K562 (cell line): ENCODE data around the gene GREB1. TPM values are rescaled to one million over a fixed set of nuclear protein-coding genes. Genes with fewer than 3 reads are reported as not detected.

Experiments
- ATAC-seq: fragments of 200-7000 bp; cut with Tn5 transposase; 3 replicates; pipeline ENCODE4 v1.9.1; 2020; ENCODE audit warnings: moderate library complexity
- BruUV-seq: library from RNA; stranded (reverse); fragments of 400-500 nt; replicated peaks from 2 replicates; lab custom pipeline; 2021; lab: Mats Ljungman, UMichigan
- CTCF ChIA-PET: fragments of 300-600 bp; formaldehyde crosslinking; extraction: SDS; loops from one replicate; lab custom pipeline; 2021; ENCODE audit warnings: low intra/inter-chr PET ratio; lab: Yijun Ruan, JAX
- POLR2A ChIA-PET: fragments of 300-600, 350-650 bp; sonication (Branson Sonifier 250); formaldehyde crosslinking; extraction: SDS; loops from one replicate; lab custom pipeline; 2021; ENCODE audit warnings: antibody characterized with exemption, inconsistent platforms; lab: Yijun Ruan, JAX
- DNase-seq, 4 experiments: peaks; one replicate each; pipeline versions ENCODE4 v3.0.0 to v3.0.0-alpha.2; 2011 to 2018; ENCODE audit warnings: low spot score in 3 of 4, mixed read lengths in 3 of 4; ENCODE audit errors: extremely low read depth in 1 of 4
- FAIRE-seq: peaks from 2 replicates; lab custom pipeline; 2011; peaks lifted over from hg19 to GRCh38; lab: Jason Lieb, UNC
- H2AFZ ChIP-seq: 2 replicates; pipeline ENCODE4 v1.6.0; 2011; ENCODE audit warnings: low read depth, low read length, control low read depth, inconsistent platforms
- H3K27ac ChIP-seq: fragments of 200-600 bp; 3 replicates; pipeline ENCODE4 v1.8.0; 2011; ENCODE audit warnings: low read depth, mild to moderate bottlenecking, control low read depth, inconsistent platforms, low read length, moderate library complexity, mixed read lengths; ENCODE audit errors: extremely low read depth
- H3K27me3 ChIP-seq, 2 experiments: fragments of 300-600 bp in 1 of 2; 2 replicates in 1 of 2; 3 replicates in 1 of 2; pipeline versions ENCODE4 v1.6.0 to v1.8.0; 2011; ENCODE audit warnings: inconsistent platforms in 2 of 2, low read length in 2 of 2, mild to moderate bottlenecking in 1 of 2, mixed read lengths in 1 of 2, moderate library complexity in 1 of 2; ENCODE audit not compliant: control insufficient read depth in 2 of 2, insufficient read depth in 2 of 2
- H3K36me3 ChIP-seq: fragments of 300-600 bp; 3 replicates; pipeline ENCODE4 v1.8.0; 2011; ENCODE audit warnings: mild to moderate bottlenecking, low read length, inconsistent platforms; ENCODE audit not compliant: control insufficient read depth, insufficient read depth
- H3K4me1 ChIP-seq, 2 experiments: fragments of 200-600 bp in 1 of 2; replicated peaks in 1 of 2; 2 replicates in 1 of 2; 3 replicates in 1 of 2; pipeline versions ENCODE4 v1.5.1 to v1.8.0; 2011; ENCODE audit warnings: inconsistent platforms in 2 of 2, low read length in 2 of 2, mild to moderate bottlenecking in 1 of 2, mixed read lengths in 1 of 2, moderate library complexity in 1 of 2; ENCODE audit not compliant: control insufficient read depth in 2 of 2, insufficient read depth in 2 of 2
- H3K4me2 ChIP-seq: 2 replicates; pipeline ENCODE4 v1.6.1; 2011; ENCODE audit warnings: low read length, control low read depth, inconsistent platforms, mixed read lengths; ENCODE audit not compliant: insufficient read depth
- H3K4me3 ChIP-seq: fragments of 200-600 bp; sonication (generic), shearing (Covaris generic); 2 replicates; pipeline ENCODE4 v1.5.1; 2016; ENCODE audit warnings: control low read depth, inconsistent platforms
- H3K79me2 ChIP-seq: fragments of 200-600 bp; 3 replicates; pipeline ENCODE4 v1.8.0; 2011; ENCODE audit warnings: low read length, inconsistent platforms; ENCODE audit not compliant: control insufficient read depth, insufficient read depth
- H3K9ac ChIP-seq, 2 experiments: 2 replicates each; pipeline versions ENCODE4 v1.6.0 to v1.6.1; 2011; ENCODE audit warnings: low read depth in 2 of 2, low read length in 2 of 2, control low read depth in 1 of 2, inconsistent platforms in 1 of 2, mild to moderate bottlenecking in 1 of 2, mixed read lengths in 1 of 2; ENCODE audit not compliant: insufficient read depth in 1 of 2
- H3K9me1 ChIP-seq: one replicate; pipeline ENCODE4 v1.6.0; 2011; ENCODE audit warnings: inconsistent platforms, mild to moderate bottlenecking, low read length, moderate library complexity; ENCODE audit not compliant: control insufficient read depth, insufficient read depth
- H3K9me3 ChIP-seq: replicated peaks from 2 replicates; pipeline ENCODE4 v1.5.1; 2011; ENCODE audit warnings: low read depth, low read length, inconsistent platforms; ENCODE audit not compliant: control insufficient read depth, insufficient read depth
- H4K20me1 ChIP-seq: replicated peaks from 2 replicates; pipeline ENCODE4 v1.6.1; 2011; ENCODE audit warnings: low read length, inconsistent platforms, mixed read lengths; ENCODE audit not compliant: control insufficient read depth, insufficient read depth
- ARID1B ChIP-seq: fragments of 450-650 bp; IDR thresholded peaks from 2 replicates; pipeline ENCODE4 v1.6.1; 2016; ENCODE audit warnings: antibody characterized with exemption, mild to moderate bottlenecking, inconsistent platforms
- ETV5 ChIP-seq: sonication (generic); formaldehyde crosslinking; IDR thresholded peaks from 2 replicates; pipeline ENCODE4 v1.4.0; 2020; ENCODE audit warnings: low read depth, mild to moderate bottlenecking, missing genetic modification reagents
- MCM5 ChIP-seq: fragments of 450-650 bp; IDR thresholded peaks from 2 replicates; pipeline ENCODE4 v1.6.1; 2016; ENCODE audit warnings: low read depth
- MECOM ChIP-seq: fragments of 250-450 bp; sonication (Bioruptor Pico); IDR thresholded peaks from 2 replicates; pipeline ENCODE4 v1.8.0; 2022; ENCODE audit warnings: inconsistent platforms
- TFAM ChIP-seq: fragments of 250-450 bp; sonication (Bioruptor Pico); conservative IDR thresholded peaks from 2 replicates; pipeline ENCODE4 v1.5.0; 2021; ENCODE audit warnings: mild to moderate bottlenecking, moderate library complexity
- ZNF324 ChIP-seq: fragments of 250-450 bp; sonication (Bioruptor Pico); IDR thresholded peaks from 2 replicates; pipeline ENCODE4 v1.4.0; 2020; ENCODE audit warnings: mild to moderate bottlenecking
- ZNF717 ChIP-seq: fragments of 250-450 bp; sonication (Bioruptor Pico); IDR thresholded peaks from 2 replicates; pipeline ENCODE4 v1.5.0; 2021
- WGBS: fragments of 100-300 bp; shearing (Covaris generic); methylation state at CpG from one replicate; pipeline ENCODE4 v1.1.6; 2016; ENCODE audit warnings: low coverage, mixed read lengths; ENCODE audit not compliant: insufficient coverage; ENCODE audit errors: missing lambda C conversion rate; 5-methylcytosine and 5-hydroxymethylcytosine counted together
- in situ Hi-C: fragments of 300-500 bp; cut with MboI; formaldehyde crosslinking; loops from 4 replicates; pipeline ENCODE4 v1.15.0; 2018; ENCODE audit warnings: inconsistent platforms, mixed read lengths
- intact Hi-C: fragments of 100-400 bp; cut with micrococcal nuclease; formaldehyde crosslinking; loops from 2 replicates; pipeline ENCODE4 v1.14.2; 2022
- polyA plus RNA-seq, 8 experiments: library from polyadenylated mRNA; depleted of rRNA in 4 of 8; stranded (reverse) in 5 of 8; unstranded in 3 of 8; fragments of >200 nt; fragmentation: Nextera tagmentation in 2 of 8; fragmentation: Illumina TruSeq in 1 of 8; extraction: Ambion mirVana in 2 of 8; extraction: Trizol in 1 of 8; gene quantifications; 2 replicates each; pipeline versions ENCODE4 v1.2.1 to v1.2.3, GENCODE V29; 2011 to 2014; ENCODE audit warnings: inconsistent platforms in 1 of 8, missing spikeins in 1 of 8
- total RNA-seq, 7 experiments: library from RNA; depleted of rRNA in 6 of 7; stranded (reverse); fragments of >200 nt in 6 of 7; fragmentation: Illumina TruSeq in 2 of 7; extraction: Trizol in 2 of 7; gene quantifications; 2 replicates each; pipeline versions ENCODE4 v1.2.1 to v1.2.3, GENCODE V29; 2011 to 2021; ENCODE audit warnings: low replicate concordance in 1 of 7
- TF ChIP-seq, protein P1 (sequence below): fragments of 200-400 bp; formaldehyde crosslinking; IDR thresholded peaks from 2 replicates; pipeline ENCODE4 v1.6.1; 2017; ENCODE audit warnings: mild to moderate bottlenecking, low read depth, low read length, moderate library complexity
- TF ChIP-seq, protein P2 (sequence below): fragments of 250-450 bp; sonication (Bioruptor Pico); IDR thresholded peaks from 2 replicates; pipeline ENCODE4 v1.5.0; 2020; ENCODE audit warnings: mild to moderate bottlenecking, borderline replicate concordance
- TF ChIP-seq, protein P3 (sequence below): sonication (generic); formaldehyde crosslinking; IDR thresholded peaks from 2 replicates; pipeline ENCODE4 v1.9.0; 2022; ENCODE audit warnings: mild to moderate bottlenecking, missing genetic modification reagents

GREB1 gene
- total and polyA plus RNA-seq, 9 of the 15 experiments (the other 6 are each of a cell fraction or from before 2014, with no cell fraction given): 0.04 to 0.86 (median 0.10) TPM; not detected in 1

- peaks cover 58 to 97% of the 10 kb centered on the region in 2 experiments for H3K27me3 ChIP-seq
These were observed 96.0 kb downstream of the GREB1 start for GRCh38 chr2:11629851-11630250.

More at GRCh38 chr2:11629851-11630250, 96.0 kb downstream of the GREB1 start:
- H3K4me3 ChIP-seq: no peak overlapping the region
- H3K4me1 ChIP-seq: peaks cover 0 to 6% of the 10 kb centered on the region in 2 experiments; a peak in 2 of 5 replicates
- DNase-seq (no peak), ATAC-seq (no peak), FAIRE-seq (no peak)
- no peak for TF ChIP-seq MCM5
- no peak for TF ChIP-seq ZNF717
- TF ChIP-seq ETV5 (CRISPR knock-in tag): no peak
- TF ChIP-seq, protein P1, sequence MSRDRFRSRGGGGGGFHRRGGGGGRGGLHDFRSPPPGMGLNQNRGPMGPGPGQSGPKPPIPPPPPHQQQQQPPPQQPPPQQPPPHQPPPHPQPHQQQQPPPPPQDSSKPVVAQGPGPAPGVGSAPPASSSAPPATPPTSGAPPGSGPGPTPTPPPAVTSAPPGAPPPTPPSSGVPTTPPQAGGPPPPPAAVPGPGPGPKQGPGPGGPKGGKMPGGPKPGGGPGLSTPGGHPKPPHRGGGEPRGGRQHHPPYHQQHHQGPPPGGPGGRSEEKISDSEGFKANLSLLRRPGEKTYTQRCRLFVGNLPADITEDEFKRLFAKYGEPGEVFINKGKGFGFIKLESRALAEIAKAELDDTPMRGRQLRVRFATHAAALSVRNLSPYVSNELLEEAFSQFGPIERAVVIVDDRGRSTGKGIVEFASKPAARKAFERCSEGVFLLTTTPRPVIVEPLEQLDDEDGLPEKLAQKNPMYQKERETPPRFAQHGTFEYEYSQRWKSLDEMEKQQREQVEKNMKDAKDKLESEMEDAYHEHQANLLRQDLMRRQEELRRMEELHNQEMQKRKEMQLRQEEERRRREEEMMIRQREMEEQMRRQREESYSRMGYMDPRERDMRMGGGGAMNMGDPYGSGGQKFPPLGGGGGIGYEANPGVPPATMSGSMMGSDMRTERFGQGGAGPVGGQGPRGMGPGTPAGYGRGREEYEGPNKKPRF: no peak
- no peak for TF ChIP-seq MECOM (CRISPR knock-in tag)
- TF ChIP-seq, protein P2, sequence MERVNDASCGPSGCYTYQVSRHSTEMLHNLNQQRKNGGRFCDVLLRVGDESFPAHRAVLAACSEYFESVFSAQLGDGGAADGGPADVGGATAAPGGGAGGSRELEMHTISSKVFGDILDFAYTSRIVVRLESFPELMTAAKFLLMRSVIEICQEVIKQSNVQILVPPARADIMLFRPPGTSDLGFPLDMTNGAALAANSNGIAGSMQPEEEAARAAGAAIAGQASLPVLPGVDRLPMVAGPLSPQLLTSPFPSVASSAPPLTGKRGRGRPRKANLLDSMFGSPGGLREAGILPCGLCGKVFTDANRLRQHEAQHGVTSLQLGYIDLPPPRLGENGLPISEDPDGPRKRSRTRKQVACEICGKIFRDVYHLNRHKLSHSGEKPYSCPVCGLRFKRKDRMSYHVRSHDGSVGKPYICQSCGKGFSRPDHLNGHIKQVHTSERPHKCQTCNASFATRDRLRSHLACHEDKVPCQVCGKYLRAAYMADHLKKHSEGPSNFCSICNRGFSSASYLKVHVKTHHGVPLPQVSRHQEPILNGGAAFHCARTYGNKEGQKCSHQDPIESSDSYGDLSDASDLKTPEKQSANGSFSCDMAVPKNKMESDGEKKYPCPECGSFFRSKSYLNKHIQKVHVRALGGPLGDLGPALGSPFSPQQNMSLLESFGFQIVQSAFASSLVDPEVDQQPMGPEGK: no peak
- no peak for TF ChIP-seq ZNF324 (CRISPR knock-in tag)
- TF ChIP-seq, protein P3, sequence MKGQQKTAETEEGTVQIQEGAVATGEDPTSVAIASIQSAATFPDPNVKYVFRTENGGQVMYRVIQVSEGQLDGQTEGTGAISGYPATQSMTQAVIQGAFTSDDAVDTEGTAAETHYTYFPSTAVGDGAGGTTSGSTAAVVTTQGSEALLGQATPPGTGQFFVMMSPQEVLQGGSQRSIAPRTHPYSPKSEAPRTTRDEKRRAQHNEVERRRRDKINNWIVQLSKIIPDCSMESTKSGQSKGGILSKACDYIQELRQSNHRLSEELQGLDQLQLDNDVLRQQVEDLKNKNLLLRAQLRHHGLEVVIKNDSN (CRISPR knock-in tag): no peak
- TF ChIP-seq ARID1B: no peak
- TF ChIP-seq TFAM (CRISPR knock-in tag): no peak
- no peaks in the 10 kb centered on the region for H3K36me3 ChIP-seq
- H3K79me2 ChIP-seq: no peaks in the 10 kb centered on the region
- ChIA-PET CTCF (no interaction called here), POLR2A (no interaction called here)
- peaks cover 2% of the 10 kb centered on the region for H3K9me3 ChIP-seq
- H4K20me1 ChIP-seq: peaks cover 5% of the 10 kb centered on the region; the same call in 1 of the 2 replicates
- no peak overlapping the region for H3K4me2 ChIP-seq
- H3K27ac ChIP-seq: no peak overlapping the region
- no peak overlapping the region for H2AFZ ChIP-seq
- intact Hi-C loops (no loop called here), in situ Hi-C loops (no loop called here)
- under 1% methylated on average over 11 of the region's 11 CpGs for WGBS
- H3K9ac ChIP-seq: no peak overlapping the region
- no TSS peak for BruUV-seq
- no peaks in the 10 kb centered on the region for H3K9me1 ChIP-seq
